ENCODE results near the gene DUSP6. TPM values are rescaled to one million over a fixed set of nuclear protein-coding genes. Genes with fewer than 3 reads are reported as not detected.
A peak's percentile ranks its signal among the peaks of the same experiment; 100 is the strongest.

The DUSP6 gene
- total RNA-seq, 1 donor from 2014 or later = 370 TPM

DNA sequence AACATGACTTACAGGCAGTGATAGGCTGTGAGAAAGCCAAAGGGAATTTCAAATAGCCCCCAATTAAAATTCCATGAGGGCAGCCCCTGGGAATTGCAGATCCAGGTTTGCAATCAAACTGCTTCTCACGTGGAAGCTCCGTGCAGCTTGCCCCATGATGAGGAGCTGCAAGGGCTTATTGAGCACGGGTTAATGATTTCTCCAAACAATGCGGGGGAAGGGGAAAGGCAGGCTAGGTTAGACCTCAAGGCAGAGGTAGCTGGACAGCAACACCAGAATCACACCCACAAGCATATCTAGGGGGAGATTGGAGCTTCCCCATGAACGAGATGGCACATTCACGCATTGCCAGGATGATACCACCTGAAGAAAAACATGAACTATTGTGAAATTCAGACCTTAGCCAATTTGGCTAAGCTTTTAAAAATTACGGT is 5.0 kb upstream of the DUSP6 start:
- H3K9me3 ChIP-seq = no peaks in the 10 kb centered on the region
- H3K36me3 ChIP-seq = peaks cover 0 to 8% of the 10 kb centered on the region in 2 donors
- no peak overlapping the region for H3K27ac ChIP-seq
- intact Hi-C loops (cut with DNase I) = loop anchor here (10.0 kb wide), 1 partner anchor 1213 kb away; the partner anchor contains the start of genes CEP290 and TMTC3
- no peak for DNase-seq (ENCODE audit: low spot score in 2 of 2)
- TF ChIP-seq, protein P1, sequence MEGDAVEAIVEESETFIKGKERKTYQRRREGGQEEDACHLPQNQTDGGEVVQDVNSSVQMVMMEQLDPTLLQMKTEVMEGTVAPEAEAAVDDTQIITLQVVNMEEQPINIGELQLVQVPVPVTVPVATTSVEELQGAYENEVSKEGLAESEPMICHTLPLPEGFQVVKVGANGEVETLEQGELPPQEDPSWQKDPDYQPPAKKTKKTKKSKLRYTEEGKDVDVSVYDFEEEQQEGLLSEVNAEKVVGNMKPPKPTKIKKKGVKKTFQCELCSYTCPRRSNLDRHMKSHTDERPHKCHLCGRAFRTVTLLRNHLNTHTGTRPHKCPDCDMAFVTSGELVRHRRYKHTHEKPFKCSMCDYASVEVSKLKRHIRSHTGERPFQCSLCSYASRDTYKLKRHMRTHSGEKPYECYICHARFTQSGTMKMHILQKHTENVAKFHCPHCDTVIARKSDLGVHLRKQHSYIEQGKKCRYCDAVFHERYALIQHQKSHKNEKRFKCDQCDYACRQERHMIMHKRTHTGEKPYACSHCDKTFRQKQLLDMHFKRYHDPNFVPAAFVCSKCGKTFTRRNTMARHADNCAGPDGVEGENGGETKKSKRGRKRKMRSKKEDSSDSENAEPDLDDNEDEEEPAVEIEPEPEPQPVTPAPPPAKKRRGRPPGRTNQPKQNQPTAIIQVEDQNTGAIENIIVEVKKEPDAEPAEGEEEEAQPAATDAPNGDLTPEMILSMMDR (IDR thresholded peaks at IDR 0.05) = no peak
- no peaks in the 10 kb centered on the region for H3K27me3 ChIP-seq
- H3K4me3 ChIP-seq = no peak overlapping the region
- peaks cover 4 to 9% of the 10 kb centered on the region in 2 donors for H3K4me1 ChIP-seq

DNA sequence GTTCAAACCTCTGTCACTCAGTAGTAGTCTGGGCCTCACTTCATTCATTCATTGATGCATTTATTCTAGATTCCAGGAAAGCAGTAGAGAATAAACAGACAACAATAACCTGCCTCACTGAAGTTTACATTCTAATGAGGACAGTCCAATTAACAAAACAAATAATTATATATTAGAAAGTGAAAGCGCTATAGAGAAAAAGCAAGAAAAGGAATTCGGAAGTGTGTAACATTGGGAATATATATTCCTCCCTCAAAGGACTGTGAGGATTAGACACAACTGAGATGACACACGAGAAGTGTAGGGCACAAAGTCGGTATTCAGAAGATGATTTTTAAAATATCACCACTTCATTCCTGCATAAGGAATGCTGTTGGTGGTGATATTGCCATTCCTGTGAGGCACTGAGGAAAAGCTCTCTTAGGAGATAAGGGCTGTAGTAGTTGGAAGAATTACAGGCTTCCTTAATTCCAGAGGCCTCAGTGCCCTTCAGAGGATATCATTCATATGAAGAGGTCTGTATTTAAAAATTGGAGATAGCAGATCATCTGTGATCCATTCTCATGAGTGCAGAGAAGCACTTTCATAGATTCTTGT is 3.9 kb upstream of the DUSP6 start:
- Histone ChIP-seq H3K4me3 (no peak overlapping the region), H3K27me3 (no peaks in the 10 kb centered on the region), H3K27ac (no peak overlapping the region), H3K9me3 (no peaks in the 10 kb centered on the region), H3K36me3 (no peaks in the 10 kb centered on the region), H3K4me1 (peaks cover 4 to 9% of the 10 kb centered on the region in 2 donors)
- TF ChIP-seq, protein P1 (IDR thresholded peaks at IDR 0.05) = no peak
- DNase-seq (ENCODE audit: low spot score in 2 of 2) = no peak
- intact Hi-C loops (cut with DNase I) = loop anchor here (10.0 kb wide), 1 partner anchor 1211 kb away; the partner anchor contains the start of genes CEP290 and TMTC3

DNA sequence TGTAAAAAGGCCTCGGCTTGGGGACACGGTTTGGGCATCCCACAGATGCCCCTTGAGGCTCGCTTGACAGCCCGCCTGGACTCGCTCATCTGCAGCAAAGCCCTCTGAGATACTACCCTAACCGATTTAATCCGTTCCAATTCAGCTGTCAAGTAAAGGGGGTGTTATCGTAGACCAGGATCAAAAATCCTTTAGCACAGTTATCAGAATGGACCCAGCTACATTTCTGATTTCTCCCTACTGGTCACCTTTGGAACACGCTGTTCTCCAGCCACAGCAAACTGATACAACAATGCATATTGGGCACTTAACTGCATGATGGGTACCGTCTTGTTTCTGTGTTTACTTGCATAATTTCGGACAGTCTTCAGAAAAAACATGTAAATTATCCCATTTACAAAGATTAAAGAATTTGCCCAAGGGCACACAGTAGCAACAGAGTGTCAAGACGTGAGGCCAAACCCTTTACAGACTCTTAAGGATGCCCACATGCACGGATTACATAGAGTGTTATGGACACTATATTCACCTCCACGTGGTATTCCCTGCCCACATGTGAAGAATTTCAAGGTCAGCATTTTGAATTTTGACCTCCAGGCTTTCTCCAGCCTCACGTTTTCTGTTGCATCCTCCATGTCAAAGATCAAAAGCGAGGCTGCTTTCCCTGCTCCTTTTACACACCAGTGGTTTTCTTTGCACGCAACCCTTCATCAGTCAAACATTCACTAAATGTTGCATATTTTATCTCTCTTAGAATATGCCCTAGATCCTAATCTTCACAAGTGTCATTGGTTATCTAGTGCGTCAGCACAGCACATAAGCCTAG is 3.2 kb upstream of the DUSP6 start:
- Histone ChIP-seq H3K9me3 (no peaks in the 10 kb centered on the region), H3K4me1 (peaks cover 4 to 9% of the 10 kb centered on the region in 2 donors), H3K27me3 (no peaks in the 10 kb centered on the region), H3K27ac (peak overlapping the region; percentile 100), H3K36me3 (no peaks in the 10 kb centered on the region), H3K4me3 (peak overlapping the region; percentile 84 to 98)
- intact Hi-C loops (cut with DNase I) = loop anchor here (10.0 kb wide), 1 partner anchor 1211 kb away; the partner anchor contains the start of genes CEP290 and TMTC3
- TF ChIP-seq, protein P1 (IDR thresholded peaks at IDR 0.05) = peak in 1 of 3 experiments; percentile 5
- no peak for DNase-seq (ENCODE audit: low spot score in 2 of 2)

DNA sequence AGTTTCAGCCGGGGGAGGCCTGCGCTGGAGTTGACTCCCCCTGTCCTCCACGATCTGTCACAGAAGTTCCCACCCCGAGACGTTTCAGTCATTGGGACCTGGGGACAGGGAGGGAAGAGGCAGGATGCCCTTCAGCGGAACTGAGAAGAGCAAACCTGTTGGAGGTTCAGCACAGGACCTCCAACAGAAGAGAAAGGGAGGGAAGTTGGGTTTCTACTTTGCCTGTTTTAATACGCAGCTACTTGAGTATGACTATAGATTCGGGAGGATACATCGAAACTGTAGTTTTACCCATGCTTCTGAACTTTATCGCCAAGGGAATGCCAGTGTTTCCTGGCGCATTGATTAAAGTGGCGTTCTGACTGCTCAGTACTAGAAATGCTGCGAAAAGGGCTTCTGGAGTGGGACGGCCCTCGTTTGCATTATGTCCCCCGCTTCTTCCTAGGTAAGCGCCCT is 2.3 kb upstream of the DUSP6 start:
- TF ChIP-seq, protein P1 (IDR thresholded peaks at IDR 0.05) = no peak
- Histone ChIP-seq H3K9me3 (no peaks in the 10 kb centered on the region), H3K27me3 (no peaks in the 10 kb centered on the region), H3K4me1 (peaks cover 4 to 11% of the 10 kb centered on the region in 2 donors), H3K36me3 (peaks cover 0 to 3% of the 10 kb centered on the region in 2 donors), H3K4me3 (peak overlapping the region; percentile 84 to 98), H3K27ac (peak overlapping the region; percentile 100)
- DNase-seq (ENCODE audit: low spot score in 2 of 2) = no peak
- intact Hi-C loops (cut with DNase I) = loop anchor here (5.0 to 10.0 kb wide), 4 partner anchors 127 to 1210 kb away; partner anchors contain the start of genes CEP290 and TMTC3

DNA sequence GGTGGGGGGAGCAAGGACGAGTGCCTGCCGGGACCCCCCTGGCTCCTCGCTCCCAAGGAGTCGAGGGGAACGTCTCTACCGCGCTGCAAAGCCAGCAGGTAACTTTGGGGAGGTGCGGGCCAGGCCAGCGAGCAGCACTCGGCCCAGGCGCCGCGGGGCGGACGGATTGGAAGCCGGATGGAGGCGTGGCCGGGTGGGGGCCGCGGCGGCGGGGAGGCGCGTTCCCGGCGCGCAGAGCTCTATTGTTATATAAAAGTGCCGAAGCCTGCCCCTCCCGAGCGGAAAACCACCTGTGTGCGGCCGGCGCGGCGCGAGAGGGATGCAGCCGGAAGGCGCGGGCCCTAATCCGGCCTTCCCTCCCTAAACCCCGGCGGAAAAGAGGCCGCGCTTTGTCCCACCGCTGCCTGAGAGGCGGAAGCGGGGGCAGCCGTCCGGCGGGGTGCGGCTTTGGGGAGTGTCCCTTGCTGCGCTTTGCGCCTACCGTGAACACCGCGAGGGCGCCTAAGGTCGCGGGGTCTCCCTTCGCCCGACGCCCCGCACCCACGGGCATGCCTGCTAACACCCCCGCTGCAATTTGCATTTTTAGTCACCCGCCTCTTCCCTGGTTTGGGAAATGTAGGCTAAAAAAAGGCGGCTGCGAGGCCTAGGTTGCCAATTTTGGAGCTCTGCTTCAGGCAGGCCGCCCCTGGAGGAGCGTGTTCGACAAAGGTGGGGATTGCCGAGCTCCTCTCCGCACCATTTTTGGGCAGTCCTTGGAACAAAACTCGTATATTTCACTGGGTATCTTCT is 1.7 kb upstream of the DUSP6 start:
- peak overlapping the region; percentile 100 for H3K27ac ChIP-seq
- no peaks in the 10 kb centered on the region for H3K27me3 ChIP-seq
- no peaks in the 10 kb centered on the region for H3K9me3 ChIP-seq
- peaks cover 0 to 6% of the 10 kb centered on the region in 2 donors for H3K36me3 ChIP-seq
- peaks cover 5 to 14% of the 10 kb centered on the region in 2 donors for H3K4me1 ChIP-seq
- intact Hi-C loops (cut with DNase I) = loop anchor here (2.0 to 10.0 kb wide), 7 partner anchors 127 to 1209 kb away; partner anchors contain the start of genes ATP2B1, CEP290, POC1B and TMTC3
- peak; percentile 49 to 86 for DNase-seq (ENCODE audit: low spot score in 2 of 2)
- TF ChIP-seq, protein P1 (IDR thresholded peaks at IDR 0.05) = no peak
- H3K4me3 ChIP-seq = peak overlapping the region; percentile 84 to 98
